Stimulated activated CD8-positive, alpha-beta memory T cell treated with anti-CD3 and anti-CD28 coated beads, Interleukin-15, amount 100 ng/mL, for 48 hours (primary cell): ENCODE data around the gene LRRK1.
A peak's percentile ranks its signal among the peaks of the same experiment; 100 is the strongest.

Experiments
- DNase-seq, 2 donors: peaks; one replicate each; pipeline ENCODE4 v3.0.0-alpha.2; 2020; ENCODE audit warnings: low read depth in 2 of 2

The LRRK1 gene

DNA sequence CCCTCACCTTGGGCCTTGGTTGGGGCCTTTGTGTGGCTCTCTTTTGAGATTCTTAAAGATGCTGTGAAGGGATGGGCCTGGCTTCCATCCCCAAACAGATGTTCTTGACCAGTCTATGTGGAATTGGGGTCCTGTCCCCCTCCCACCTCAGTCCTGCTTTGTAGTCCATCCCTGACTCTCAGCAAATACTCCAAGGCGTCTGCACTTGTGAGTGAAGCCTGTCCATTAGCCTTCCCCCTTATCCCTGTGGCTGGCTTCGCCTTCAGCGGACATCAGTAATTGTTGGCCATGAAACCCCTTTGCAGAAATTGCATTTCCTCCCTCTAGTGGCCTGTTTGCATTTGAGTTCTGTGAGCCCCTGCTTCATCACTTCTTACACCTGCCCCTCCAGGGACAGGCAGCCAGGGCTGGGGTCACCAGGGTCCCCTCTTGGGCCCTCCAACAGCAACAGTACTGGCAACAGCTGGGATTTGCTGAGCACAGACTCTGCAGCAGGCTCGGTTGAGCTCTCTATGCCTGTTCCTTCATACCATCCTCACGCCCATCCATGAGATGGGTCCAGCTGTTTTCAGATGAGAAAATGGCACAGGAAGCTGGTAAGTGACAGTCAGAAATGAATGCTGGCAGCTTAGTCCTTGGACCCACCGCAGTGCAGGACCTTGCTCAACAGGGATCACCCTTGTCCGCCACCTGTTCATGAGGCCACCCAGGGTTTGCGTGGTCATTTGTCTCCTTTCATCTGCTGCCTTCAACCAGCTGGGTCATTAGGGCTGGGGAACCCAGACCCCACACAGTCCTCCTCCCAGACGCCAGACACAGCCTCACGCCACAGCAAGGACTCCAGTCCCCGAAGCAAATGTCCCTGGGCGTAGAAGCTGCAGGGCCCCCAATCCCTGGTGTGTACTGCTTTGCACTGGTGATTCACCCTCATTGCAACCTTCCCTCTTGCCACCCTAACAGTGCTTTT is 8.9 kb upstream of the LRRK1 start:
- no peak for DNase-seq

DNA sequence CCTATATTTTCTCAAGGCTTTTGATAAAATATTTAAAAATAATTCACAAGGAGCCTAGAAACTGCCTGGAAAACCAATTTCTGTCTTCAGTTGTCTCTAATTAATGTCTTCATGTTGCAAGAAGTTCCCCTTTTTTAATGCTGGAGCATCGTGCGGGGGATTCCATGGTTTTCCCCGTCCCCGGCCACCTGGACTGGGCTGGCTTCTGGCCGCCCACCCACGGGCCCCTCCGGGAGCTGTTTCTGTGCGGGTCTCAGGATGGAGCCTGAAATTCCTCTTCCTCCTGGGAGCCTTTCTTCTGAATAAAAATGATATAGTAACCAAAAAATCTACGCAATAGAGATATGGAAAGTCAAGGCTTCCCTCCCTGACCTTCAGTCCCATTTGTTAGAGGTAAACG is 8.1 kb upstream of the LRRK1 start:
- DNase-seq, result no peak

DNA sequence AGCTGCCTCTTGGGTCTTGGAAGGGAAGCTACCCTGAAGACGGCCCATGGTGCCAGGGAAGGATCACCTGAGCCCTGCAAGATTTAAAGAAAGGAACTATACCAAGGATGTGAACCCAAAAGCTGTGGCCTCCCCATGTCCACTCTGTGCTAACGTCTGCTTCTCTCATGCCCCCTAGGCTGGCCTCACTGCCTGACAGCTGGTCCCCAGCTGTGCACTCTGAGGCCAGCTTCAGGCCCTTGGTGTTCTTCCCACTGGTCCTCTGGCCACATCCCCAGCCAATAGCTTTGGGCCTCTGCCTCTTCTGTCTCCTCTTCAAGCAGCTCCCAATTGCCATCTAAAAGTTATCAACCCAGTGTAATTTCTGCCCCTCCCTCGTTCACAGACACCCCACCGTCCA is 5.2 kb upstream of the LRRK1 start:
- DNase-seq, result no peak

DNA sequence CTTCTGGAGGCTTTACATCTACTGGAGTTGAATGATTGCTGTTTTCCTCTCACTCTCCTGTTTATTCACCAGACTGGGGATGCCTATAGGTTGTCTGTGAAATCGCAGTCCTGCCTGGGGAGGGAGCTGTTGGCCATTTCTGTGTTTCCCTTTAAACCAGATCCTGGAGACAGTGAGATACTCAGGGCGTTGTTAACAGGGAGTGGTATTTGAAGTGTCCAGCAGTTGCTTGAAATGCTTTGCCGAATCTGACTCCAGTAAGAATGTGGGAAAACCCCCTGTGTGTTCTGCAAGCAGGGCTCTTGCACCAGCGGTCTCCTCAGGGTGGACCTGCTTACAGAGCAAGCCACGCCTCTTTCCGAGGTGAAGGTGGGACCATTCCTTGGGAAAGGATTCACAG is 4.3 kb upstream of the LRRK1 start:
- DNase-seq, result no peak

DNA sequence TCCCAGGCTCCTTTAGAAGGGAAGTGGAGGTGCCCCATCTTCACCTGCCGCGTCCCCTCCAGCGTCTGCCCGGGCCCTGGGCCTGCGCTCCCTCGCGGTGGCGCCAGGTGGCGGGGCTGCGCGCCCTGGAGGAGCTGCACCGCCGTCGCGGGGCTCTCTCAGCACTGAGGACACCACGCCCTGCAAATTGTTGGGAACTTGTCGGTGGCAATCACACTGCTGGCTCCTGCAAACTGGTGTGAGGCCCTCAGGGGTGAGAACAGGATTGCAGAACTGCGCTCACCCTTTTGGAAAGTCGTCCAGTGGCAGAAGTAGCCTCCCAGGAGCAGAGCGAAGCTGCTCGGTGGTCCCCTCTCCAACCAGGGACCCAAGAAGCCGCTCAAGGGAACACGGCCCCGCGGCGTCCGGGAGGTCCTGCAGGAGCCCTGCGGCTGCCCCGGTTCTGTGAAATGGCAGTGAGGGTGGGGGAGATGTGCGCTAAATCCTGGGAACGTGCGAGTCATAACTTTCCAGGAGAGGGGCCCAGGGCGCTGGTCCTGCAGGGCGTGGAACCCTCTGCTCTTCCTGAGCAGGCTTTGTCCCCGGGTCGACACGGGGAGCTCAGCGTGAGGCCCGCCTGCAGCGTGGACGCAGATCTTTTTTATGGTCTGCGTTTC is 995 bp upstream of the LRRK1 start:
- peak; percentile 59 to 61 for DNase-seq

DNA sequence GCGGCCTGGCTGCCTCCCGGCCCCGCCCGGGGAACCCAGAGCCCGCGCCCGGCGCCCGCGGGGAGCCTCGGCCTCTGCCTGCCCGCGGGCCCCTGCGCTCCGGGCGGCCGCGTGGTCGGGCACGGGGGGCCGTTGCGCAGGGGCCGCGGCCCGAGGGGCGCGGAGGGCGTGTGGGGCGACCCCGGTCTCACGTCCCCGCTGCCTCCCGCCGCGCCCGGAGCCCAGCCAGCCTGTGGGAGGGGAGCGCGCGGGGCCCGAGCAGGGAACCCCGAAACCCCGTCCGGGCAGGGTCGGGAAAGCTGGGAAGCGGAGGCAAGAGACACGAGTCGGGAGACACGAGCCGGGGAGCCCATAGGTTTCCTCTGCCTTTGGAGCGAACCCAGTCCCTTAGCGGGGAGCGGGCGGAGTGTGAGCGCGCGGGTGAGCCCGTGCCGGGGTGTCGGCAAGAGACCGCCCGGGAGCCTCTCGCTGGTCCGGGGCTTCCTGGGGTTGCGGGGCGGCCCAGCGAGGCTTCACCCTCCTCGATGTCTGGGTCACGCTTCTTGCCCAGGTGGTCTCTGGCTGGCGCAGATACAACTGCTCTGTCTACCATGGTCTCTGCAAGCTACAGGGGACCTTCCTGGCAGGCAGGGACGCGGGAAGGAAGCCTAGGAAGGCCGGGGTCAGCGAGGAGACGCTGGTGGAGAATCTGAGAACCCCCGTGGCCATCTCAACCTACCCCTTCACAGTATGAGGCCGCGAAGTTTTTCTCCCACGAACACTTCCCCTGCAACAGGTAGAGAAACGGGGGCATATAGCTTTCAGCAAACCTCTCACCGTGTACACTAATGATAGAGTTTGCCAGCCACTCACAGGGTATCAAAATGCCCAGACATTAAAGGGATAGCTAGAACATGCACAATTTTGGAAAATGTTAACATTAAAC is 586 bp downstream of the LRRK1 start:
- DNase-seq, result no peak

DNA sequence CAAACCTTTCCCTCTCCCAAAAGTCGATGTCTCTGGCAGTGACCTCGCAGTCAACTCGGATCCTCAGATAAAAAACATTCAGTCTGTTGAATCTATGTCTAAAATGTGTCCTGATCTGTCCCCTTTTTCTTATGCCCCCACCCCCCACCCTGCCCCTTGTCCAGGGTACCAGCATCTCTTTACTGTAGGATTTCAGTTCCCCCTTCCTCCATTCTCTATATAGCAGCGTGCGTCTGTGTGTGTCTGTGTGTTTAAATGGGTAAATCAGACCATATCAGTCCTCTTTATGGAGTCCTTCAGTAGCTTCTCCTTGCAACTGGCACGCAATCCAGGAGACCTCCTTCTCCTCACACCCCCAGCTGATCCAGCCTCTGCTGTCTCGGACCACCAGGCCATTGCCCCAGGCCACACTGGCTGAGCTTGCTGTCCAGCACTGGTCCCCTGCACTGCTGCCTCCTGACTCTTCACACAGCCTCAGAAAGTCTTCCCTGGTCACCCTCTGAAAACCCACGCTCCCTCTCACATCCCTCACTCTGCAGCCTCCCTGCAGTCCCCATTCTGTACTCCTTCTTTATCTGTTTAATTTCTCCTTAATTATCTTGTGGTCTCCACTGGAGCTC is 1.5 kb downstream of the LRRK1 start:
- DNase-seq, result no peak

DNA sequence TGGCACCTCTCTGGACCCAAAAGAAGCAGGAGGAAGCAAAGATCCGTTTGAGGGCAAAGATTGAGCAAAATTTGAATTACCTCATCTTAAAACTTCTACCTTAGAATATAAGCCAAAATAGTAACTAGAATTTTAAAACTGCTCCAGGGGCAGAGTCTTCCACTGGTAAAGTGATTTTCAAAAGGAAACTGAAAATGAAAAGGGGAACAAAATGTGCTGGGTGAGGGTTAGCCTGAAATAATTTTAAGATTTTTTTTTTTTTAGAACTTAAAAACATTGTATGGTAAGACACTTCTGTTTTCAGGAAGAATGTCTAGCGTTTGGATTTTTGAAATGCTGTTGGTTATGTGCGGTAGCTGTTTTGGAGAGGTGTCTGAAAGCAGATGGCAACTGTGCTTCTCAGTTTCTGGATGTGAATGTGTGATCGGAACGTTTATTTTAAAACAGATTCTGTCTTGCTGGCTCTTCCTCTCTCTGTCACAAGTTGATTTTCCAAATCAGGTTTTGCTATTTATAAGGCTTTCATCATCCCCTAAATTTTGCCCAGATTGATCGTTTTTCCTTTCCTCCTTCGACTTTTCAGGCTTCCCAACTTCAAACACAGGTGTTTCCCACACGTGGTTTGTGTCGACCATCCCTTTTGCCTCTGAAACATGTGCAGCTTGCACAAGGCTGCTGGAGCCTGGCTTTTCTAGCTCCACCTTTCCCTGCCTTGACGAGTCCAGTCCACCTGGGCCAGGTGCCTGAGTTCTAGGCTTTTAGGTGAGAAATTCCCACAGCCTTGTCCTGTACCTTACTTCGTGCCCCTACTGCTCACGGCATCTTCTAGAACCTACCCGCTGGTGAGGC is 3.3 kb downstream of the LRRK1 start:
- no peak for DNase-seq

DNA sequence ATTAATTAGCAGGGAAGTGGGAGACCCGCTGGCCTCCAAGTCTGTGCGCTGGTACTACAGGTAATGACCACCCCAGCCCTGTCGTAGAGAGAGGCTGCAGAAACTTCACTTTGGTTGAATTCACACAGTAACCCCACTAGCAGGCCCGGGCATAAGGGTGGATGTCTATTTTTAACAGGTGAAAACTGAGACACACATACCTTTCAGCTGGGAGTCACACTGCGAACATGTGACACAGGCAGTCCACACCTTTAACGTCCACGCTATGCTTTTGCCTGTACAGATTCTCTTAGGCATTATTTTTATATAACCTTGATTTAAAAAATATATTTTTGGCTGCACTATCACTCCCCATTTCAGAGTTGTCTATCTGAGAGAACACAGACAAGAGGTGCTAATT is 3.9 kb downstream of the LRRK1 start:
- no peak for DNase-seq

DNA sequence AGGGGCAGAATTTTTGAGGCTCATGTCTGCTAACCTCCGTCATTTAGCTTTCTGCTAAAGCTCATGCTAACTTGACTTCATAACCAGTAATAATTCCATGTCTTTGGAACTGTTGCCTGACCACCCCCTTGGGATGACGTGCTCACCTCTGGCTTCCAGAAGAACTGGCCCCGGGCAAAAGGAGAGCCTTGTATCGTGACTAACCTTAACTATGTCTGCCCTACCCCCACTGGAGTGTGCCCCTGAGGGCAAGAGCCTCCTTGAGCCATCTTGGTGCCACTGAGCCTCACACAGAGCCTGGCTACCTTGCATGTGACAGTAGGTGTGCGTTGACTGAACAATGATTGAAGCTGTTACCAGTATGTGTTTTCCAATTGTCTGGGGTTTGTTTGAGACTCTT is 4.7 kb downstream of the LRRK1 start:
- no peak for DNase-seq

DNA sequence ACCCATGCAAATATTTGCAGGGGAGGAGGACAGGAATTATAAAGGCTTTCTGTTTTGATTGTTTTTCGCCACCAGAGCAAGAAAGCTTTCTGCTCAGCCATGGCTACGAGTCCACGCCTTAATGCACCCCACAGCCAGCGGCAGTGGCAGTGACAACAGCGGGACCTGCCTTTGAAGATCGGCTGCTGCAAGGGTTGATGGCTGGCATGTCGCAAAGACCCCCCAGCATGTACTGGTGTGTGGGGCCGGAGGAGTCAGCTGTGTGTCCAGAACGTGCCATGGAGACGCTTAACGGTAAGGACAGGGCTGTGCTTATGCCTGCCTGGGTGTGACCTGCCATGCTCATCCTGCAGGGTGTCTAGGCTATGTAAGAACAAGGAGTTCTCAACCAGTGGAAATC is 5.3 kb downstream of the LRRK1 start:
- no peak for DNase-seq

DNA sequence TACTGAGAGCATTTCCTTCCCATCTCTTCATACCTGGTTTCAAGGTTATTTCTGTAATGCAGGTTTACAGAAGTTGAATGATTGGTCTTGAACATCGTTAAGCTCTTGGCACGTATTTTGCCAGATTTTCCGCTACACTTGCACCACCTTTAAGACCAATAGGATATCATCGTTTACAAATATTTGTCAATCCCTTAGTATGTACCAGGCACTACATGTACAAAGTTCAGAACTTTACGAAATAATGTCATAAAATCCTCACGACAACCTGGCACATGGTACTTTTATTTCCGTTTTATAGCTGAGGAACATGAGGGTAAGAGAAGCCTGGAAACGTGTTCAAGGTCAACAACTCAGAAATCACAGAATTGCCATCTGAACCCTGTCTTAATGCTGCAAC is 6.3 kb downstream of the LRRK1 start:
- no peak for DNase-seq

DNA sequence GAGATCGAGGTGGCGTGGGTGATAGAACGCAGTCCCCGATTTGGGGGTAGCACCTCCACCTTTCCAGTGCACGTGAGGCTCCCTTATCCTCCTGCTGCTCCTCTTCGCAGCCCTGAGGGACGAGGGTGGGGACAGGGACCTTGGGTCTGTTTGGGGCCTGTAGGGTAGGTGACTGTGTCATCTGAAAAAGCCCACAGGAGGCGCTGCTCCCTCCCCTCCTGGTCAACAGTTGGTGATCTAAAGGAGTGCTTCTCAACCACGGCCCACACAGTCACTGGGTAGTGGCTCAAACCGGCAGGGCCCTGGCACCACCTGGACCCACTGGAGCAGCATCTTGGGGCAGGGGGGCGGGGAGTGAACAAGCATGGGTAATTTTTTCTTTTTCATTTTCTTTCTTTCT is 7.1 kb downstream of the LRRK1 start:
- no peak for DNase-seq

DNA sequence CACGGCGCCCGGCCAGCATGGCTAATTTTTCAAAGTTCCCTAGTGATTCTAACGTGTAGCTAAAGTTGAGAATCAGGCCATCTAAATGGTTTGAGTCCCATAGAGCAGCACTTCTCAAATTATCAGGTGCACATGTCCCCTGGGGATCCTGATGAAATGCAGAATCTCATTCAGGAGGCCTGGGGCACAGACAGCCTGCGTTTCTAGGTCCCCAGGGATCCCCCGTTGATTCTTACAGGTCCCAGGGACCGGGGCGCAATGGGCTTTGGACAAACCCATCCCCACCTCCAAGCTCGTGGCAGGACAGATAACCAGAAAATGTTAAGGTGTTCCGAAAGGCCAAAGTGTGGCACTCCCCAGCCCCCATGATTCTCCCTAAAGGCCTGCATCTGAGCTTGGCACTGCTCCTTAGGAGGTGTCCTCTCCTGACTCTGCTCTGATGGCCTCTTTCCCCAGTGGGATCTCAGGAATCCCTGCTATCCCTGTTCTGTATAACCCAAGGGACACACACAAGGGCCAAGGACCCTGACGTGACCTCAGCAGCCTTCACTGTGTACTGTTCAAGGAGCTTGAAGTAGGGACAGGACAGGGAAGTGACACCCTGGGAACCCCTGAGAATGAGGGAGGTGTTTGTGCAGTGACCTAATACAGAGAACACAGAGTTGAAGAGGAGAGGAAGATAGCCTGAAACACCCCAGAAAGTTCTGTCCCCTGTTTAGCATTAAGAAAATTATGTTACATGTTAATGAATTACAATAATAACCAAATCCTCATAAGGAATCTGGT is 8.0 kb downstream of the LRRK1 start:
- no peak for DNase-seq

DNA sequence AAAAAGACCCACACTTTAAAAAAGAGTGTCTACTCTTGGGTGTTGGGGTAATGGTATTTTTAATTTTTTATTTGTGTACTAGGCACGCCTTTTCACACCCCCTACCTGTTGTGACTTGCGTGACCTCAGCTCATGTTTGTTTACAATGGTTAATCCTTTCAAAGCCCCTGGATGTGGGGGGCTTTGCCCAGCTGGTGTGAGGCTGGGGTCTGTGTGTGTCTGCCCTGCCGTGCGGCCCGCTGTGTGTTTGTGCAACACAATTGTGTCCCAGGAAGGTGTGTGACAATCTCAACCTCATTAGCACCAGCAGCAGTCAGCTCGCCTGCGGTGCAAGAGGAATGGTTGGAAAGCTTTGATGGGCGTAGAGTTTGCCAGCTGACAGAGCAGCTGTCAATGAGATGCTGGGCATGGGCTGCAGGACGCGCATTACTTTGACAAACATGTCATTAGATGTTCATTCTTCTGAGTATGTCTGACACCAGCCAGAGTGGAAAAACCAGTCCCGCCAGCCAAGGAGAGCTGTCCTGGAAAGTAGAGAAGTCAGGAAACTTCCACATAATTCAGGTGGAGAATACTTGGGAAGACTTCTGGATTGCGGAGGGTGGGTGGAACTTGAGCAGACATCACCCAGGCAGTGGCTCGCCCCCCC is 9.6 kb downstream of the LRRK1 start:
- no peak for DNase-seq

DNA sequence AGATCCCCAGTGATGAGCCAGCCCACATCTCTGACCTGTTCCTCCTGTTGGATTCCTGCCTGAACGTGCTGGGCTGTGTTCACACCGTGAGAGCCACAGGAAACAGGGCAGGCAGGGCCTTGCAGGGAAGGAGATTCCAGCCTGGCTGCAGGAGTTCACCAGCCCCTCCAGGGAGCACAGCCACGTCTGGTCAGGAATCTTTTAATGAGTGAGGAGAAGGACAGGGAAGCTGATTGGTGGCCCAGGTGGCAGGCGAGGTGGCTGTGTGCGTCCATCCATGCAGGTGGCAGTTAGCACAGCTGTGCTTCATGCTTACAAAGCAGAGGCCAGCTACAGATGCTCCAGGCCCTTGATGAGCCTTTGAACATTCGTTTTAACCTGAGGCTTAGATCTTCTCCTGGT is 10.5 kb downstream of the LRRK1 start:
- no peak for DNase-seq

DNA sequence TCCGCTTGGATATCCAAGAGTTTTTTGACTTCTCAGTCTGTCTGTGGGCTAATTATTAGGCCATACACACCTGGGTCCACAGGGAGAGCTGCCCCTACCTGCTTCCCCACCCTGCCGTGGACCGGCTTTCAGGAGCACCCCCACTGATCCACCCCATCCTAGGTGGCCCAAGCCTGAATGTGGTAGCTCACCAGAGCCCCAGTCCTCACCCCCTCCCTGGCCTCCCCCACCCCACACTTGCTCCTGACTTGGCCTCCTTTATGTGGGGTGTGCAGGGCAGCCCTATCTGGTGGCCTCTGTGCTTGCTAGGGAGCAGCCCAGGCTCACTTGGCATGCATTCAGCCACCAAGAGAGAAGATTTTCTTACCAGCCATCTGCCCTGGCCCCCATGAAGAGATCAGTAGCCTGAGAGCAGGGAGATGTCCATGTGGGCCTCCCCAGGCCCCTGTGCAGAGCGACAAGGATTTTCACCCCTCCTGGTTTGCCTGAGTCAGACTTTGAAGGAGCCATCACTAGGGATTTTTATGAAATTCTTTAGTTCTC is 11.2 kb downstream of the LRRK1 start:
- DNase-seq, result no peak

DNA sequence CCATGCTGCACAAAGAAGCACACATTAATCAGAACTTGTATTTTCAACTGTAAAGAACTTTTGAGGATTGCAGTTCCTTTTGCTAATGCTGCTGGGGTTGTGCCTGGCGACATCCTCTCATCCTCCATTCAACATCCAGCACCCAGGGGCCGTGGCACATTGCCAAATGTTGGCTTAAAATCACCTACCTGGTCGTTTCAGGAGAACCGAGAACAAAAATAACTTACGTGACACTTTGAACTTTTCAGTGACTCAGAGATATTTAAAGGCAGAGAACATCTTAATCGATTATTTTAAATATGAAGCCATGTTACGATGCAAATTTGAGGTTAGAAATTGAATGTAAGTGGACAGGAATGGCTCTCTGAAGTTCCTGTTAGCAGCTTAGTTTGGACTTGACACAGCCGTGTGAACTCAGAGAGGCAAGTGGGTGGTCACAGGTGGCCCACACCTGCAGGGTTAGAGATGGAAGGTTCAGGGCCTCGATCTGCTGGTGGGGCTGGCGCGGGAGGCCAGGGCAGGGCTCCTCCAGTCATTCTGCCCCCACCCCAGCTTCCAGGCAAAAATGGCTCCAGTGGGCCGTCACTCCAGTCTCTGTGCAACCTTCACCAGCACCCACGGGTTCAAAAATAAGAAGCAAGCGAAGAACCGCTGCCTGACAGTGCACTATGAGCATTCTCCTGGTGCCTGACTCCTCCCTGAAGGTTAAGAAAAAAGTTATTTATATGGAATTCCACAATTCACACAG is 12.2 kb downstream of the LRRK1 start:
- DNase-seq, result no peak
